Hepatocyte (in vitro differentiated cells): ENCODE results near the gene ITGA11. TPM values are rescaled to one million over a fixed set of nuclear protein-coding genes. Genes with fewer than 3 reads are reported as not detected.

Source experiments
- DNase-seq: peaks from one replicate; pipeline ENCODE4 v3.0.0-alpha.2; 2016; ENCODE audit warnings: low spot score
- H2AFZ ChIP-seq: fragments of 200-600 bp; sonication (generic); 2 replicates; pipeline ENCODE4 v1.6.0; 2016; ENCODE audit warnings: antibody characterized with exemption, mild to moderate bottlenecking
- H3K27ac ChIP-seq: fragments of 200-600 bp; sonication (generic); 2 replicates; pipeline ENCODE4 v1.5.1; 2016; ENCODE audit warnings: mild to moderate bottlenecking
- H3K27me3 ChIP-seq: fragments of 200-600 bp; sonication (generic); 2 replicates; pipeline ENCODE4 v1.6.1; 2016
- H3K36me3 ChIP-seq: fragments of 200-600 bp; sonication (generic); replicated peaks from 2 replicates; pipeline ENCODE4 v1.5.1; 2016; ENCODE audit warnings: low read depth; ENCODE audit not compliant: insufficient read depth
- H3K4me1 ChIP-seq: fragments of 200-600 bp; sonication (generic); 2 replicates; pipeline ENCODE4 v1.5.1; 2016; ENCODE audit warnings: mild to moderate bottlenecking, moderate library complexity; ENCODE audit not compliant: insufficient read depth
- H3K4me2 ChIP-seq: fragments of 200-600 bp; sonication (generic); 2 replicates; pipeline ENCODE4 v1.6.0; 2016
- H3K4me3 ChIP-seq: fragments of 200-600 bp; sonication (generic); 2 replicates; pipeline ENCODE4 v1.5.1; 2016; ENCODE audit warnings: mild to moderate bottlenecking
- H3K79me2 ChIP-seq: fragments of 200-600 bp; sonication (generic); 2 replicates; pipeline ENCODE4 v1.6.0; 2017; ENCODE audit warnings: mild to moderate bottlenecking
- H3K9me2 ChIP-seq: fragments of 200-600 bp; sonication (generic); replicated peaks from 2 replicates; pipeline ENCODE4 v1.6.0; 2017; ENCODE audit warnings: mild to moderate bottlenecking; ENCODE audit not compliant: insufficient read depth
- H3K9me3 ChIP-seq: fragments of 200-600 bp; sonication (generic); 2 replicates; pipeline ENCODE4 v1.5.1; 2016; ENCODE audit warnings: low read depth, mild to moderate bottlenecking
- H4K20me1 ChIP-seq: fragments of 200-600 bp; sonication (generic); 2 replicates; pipeline ENCODE4 v1.6.0; 2016; ENCODE audit warnings: mild to moderate bottlenecking; ENCODE audit not compliant: insufficient read depth, poor library complexity, severe bottlenecking
- CTCF ChIP-seq: fragments of 200-600 bp; sonication (generic); IDR thresholded peaks from 2 replicates; pipeline ENCODE4 v1.5.1; 2016; ENCODE audit warnings: antibody characterized with exemption, mild to moderate bottlenecking; ENCODE audit not compliant: poor library complexity
- EZH2 ChIP-seq: fragments of 200-600 bp; sonication (generic); IDR thresholded peaks from 2 replicates; pipeline ENCODE4 v1.6.1; 2016; ENCODE audit warnings: antibody characterized with exemption, mild to moderate bottlenecking, borderline replicate concordance
- EZH2phosphoT487 ChIP-seq: fragments of 200-600 bp; sonication (generic); IDR thresholded peaks from one replicate; pipeline ENCODE4 v1.6.1; 2018; ENCODE audit warnings: antibody characterized with exemption, mild to moderate bottlenecking, low read depth, moderate library complexity; ENCODE audit not compliant: unreplicated experiment, severe bottlenecking
- WGBS: methylation state at CpG from one replicate; pipeline ENCODE4 v1.1.6; 2016; ENCODE audit warnings: low lambda C conversion rate; ENCODE audit errors: missing lambda C conversion rate; 5-methylcytosine and 5-hydroxymethylcytosine counted together
- polyA plus RNA-seq: library from polyadenylated mRNA; unstranded; fragments of >200 nt; fragmentation: Nextera tagmentation; extraction: Ambion mirVana; gene quantifications from 2 replicates; pipeline ENCODE4 v1.2.1, GENCODE V29; 2016
- total RNA-seq: library from RNA; depleted of rRNA; stranded (reverse); fragments of >200 nt; gene quantifications from 2 replicates; pipeline ENCODE4 v1.2.3, GENCODE V29; 2014

The ITGA11 gene
- total and polyA plus RNA-seq, 2 experiments from 2014 or later, result 9.7 to 19.6 TPM

GRCh38 chr15:68411343-68411675 lies 20.7 kb downstream of the ITGA11 start:
- Histone ChIP-seq H3K4me2 (no peak overlapping the region), H3K27me3 (no peaks in the 10 kb centered on the region), H3K4me3 (no peak overlapping the region), H3K27ac (no peak overlapping the region), H3K36me3 (no peaks in the 10 kb centered on the region), H2AFZ (no peak overlapping the region), H3K9me2 (no peaks in the 10 kb centered on the region), H4K20me1 (no peaks in the 10 kb centered on the region), H3K9me3 (no peaks in the 10 kb centered on the region), H3K79me2 (no peaks in the 10 kb centered on the region), H3K4me1 (no peaks in the 10 kb centered on the region)
- 98% methylated on average over 4 of the region's 4 CpGs for WGBS
- DNase-seq, result no peak
- TF ChIP-seq CTCF (no peak), EZH2phosphoT487 (no peak), EZH2 (no peak)

- no peak for DNase-seq
- no peaks in the 10 kb centered on the region for H3K9me3 ChIP-seq
- no peak overlapping the region for H3K27ac ChIP-seq
- no peaks in the 10 kb centered on the region for H3K4me1 ChIP-seq
- no peaks in the 10 kb centered on the region for H4K20me1 ChIP-seq
- no peaks in the 10 kb centered on the region for H3K9me2 ChIP-seq
- H3K36me3 ChIP-seq, result no peaks in the 10 kb centered on the region
- no peak overlapping the region for H3K4me3 ChIP-seq
- H2AFZ ChIP-seq, result no peak overlapping the region
- no peaks in the 10 kb centered on the region for H3K27me3 ChIP-seq
- 90% methylated on average over 8 of the region's 8 CpGs for WGBS
- no peak for TF ChIP-seq EZH2phosphoT487
- TF ChIP-seq EZH2, result no peak
- TF ChIP-seq CTCF, result no peak
- no peak overlapping the region for H3K4me2 ChIP-seq
- no peaks in the 10 kb centered on the region for H3K79me2 ChIP-seq
Observed at GRCh38 chr15:68410466-68411342, 21.3 kb downstream of the ITGA11 start.

- H4K20me1 ChIP-seq, result no peaks in the 10 kb centered on the region
- no peaks in the 10 kb centered on the region for H3K27me3 ChIP-seq
- no peaks in the 10 kb centered on the region for H3K9me3 ChIP-seq
- H2AFZ ChIP-seq, result no peak overlapping the region
- H3K9me2 ChIP-seq, result no peaks in the 10 kb centered on the region
- H3K79me2 ChIP-seq, result no peaks in the 10 kb centered on the region
- H3K4me2 ChIP-seq, result no peak overlapping the region
- no peaks in the 10 kb centered on the region for H3K36me3 ChIP-seq
- WGBS, result 96% methylated on average over 11 of the region's 11 CpGs
- H3K4me1 ChIP-seq, result no peaks in the 10 kb centered on the region
- H3K27ac ChIP-seq, result no peak overlapping the region
- DNase-seq, result no peak
- H3K4me3 ChIP-seq, result no peak overlapping the region
- TF ChIP-seq EZH2, result no peak
- no peak for TF ChIP-seq CTCF
- TF ChIP-seq EZH2phosphoT487, result no peak
Observed at GRCh38 chr15:68409736-68410370, 22.1 kb downstream of the ITGA11 start.
